ENCODE measurements around the gene POGK.
"Not testable (repeated sequence)": the region's sequence is repeated elsewhere in the genome, so short reads cannot be mapped to it uniquely, and the experiment has no call there.

POGK gene

GRCh38 chr1:166857995-166858394, 18.7 kb downstream of the POGK start:
- no peak for DNase-seq

GRCh38 chr1:166858726-166859419, 19.6 kb downstream of the POGK start:
- DNase-seq: no peak

- no peak for DNase-seq
Measured at GRCh38 chr1:166859597-166859996, 20.3 kb downstream of the POGK start.

GRCh38 chr1:166865926-166866325, 26.7 kb downstream of the POGK start:
- DNase-seq: peak; percentile 19

GRCh38 chr1:166868639-166869038, 29.4 kb downstream of the POGK start:
- DNase-seq: no peak

GRCh38 chr1:166869318-166870099, 30.2 kb downstream of the POGK start:
- no peak for DNase-seq

GRCh38 chr1:166870584-166870983, 31.3 kb downstream of the POGK start:
- no peak for DNase-seq

- no peak for DNase-seq
Measured at GRCh38 chr1:166874464-166874863, 35.2 kb downstream of the POGK start.

- no peak for DNase-seq
Measured at GRCh38 chr1:166875302-166875733, 36.0 kb downstream of the POGK start.

GRCh38 chr1:166875734-166876539, 36.7 kb downstream of the POGK start, which contains the start of gene TADA1:
TADA1 (minus strand) TSS chr1:166876264; CDS start chr1:166876233, 31 bp downstream.
- DNase-seq: peak; percentile 98

GRCh38 chr1:166876540-166876838, 37.2 kb downstream of the POGK start:
- DNase-seq: no peak

- not testable (repeated sequence) for DNase-seq
Measured at GRCh38 chr1:166878173-166878917, 39.1 kb downstream of the POGK start.

- no peak for DNase-seq
Measured at GRCh38 chr1:166882893-166883292, 43.6 kb downstream of the POGK start.

- peak; percentile 14 for DNase-seq
Measured at GRCh38 chr1:166884040-166884642, 44.9 kb downstream of the POGK start.

- no peak for DNase-seq
Measured at GRCh38 chr1:166884971-166885370, 45.7 kb downstream of the POGK start.

- no peak for DNase-seq
Measured at GRCh38 chr1:166888373-166889111, 49.3 kb downstream of the POGK start.

- DNase-seq: no peak
Measured at GRCh38 chr1:166889776-166890175, 50.5 kb downstream of the POGK start.

- no peak for DNase-seq
Measured at GRCh38 chr1:166895766-166896165, 56.5 kb downstream of the POGK start.

- no peak for DNase-seq
Measured at GRCh38 chr1:166899769-166900168, 60.5 kb downstream of the POGK start.

- no peak for DNase-seq
Measured at GRCh38 chr1:166900987-166901386, 61.7 kb downstream of the POGK start.

- DNase-seq: peak; percentile 21
Measured at GRCh38 chr1:166902279-166902678, 63.0 kb downstream of the POGK start.

Data from fibroblast of skin of scalp (primary cell).